ENCODE measurements around the gene GRID1.

Gene GRID1

GRCh38 chr10:85908462-85908861 lies 458.1 kb downstream of the GRID1 start:
- no peak for DNase-seq
- ATAC-seq, result no peak
- peaks cover 11% of the 10 kb centered on the region for H3K27me3 Mint-ChIP-seq
- H3K4me3 Mint-ChIP-seq, result no peak overlapping the region
- H3K27ac Mint-ChIP-seq, result no peak overlapping the region
- no peaks in the 10 kb centered on the region for H3K9me3 Mint-ChIP-seq
- no peaks in the 10 kb centered on the region for H3K4me1 Mint-ChIP-seq

GRCh38 chr10:85902051-85902450 lies 464.5 kb downstream of the GRID1 start:
- no peak for ATAC-seq
- Mint-ChIP-seq H3K27ac (no peak overlapping the region), H3K9me3 (peaks cover 0 to 4% of the 10 kb centered on the region in 2 donors), H3K4me1 (no peaks in the 10 kb centered on the region), H3K27me3 (no peaks in the 10 kb centered on the region), H3K4me3 (no peak overlapping the region)
- no peak for DNase-seq

- DNase-seq (no peak), ATAC-seq (no peak)
- peaks cover 0 to 4% of the 10 kb centered on the region in 2 donors for H3K9me3 Mint-ChIP-seq
- no peaks in the 10 kb centered on the region for H3K4me1 Mint-ChIP-seq
- no peak overlapping the region for H3K27ac Mint-ChIP-seq
- no peaks in the 10 kb centered on the region for H3K27me3 Mint-ChIP-seq
- no peak overlapping the region for H3K4me3 Mint-ChIP-seq
Measured at GRCh38 chr10:85901599-85901998, 465.0 kb downstream of the GRID1 start.

- Mint-ChIP-seq H3K27me3 (peaks cover 3% of the 10 kb centered on the region), H3K27ac (no peak overlapping the region), H3K4me3 (no peak overlapping the region), H3K4me1 (no peaks in the 10 kb centered on the region), H3K9me3 (peaks cover 0 to 4% of the 10 kb centered on the region in 2 donors)
- DNase-seq (no peak), ATAC-seq (no peak)
Measured at GRCh38 chr10:85900487-85900886, 466.1 kb downstream of the GRID1 start.

- Mint-ChIP-seq H3K27me3 (peaks cover 7% of the 10 kb centered on the region), H3K9me3 (peaks cover 0 to 4% of the 10 kb centered on the region in 2 donors), H3K4me1 (no peaks in the 10 kb centered on the region), H3K4me3 (no peak overlapping the region), H3K27ac (no peak overlapping the region)
- DNase-seq, result no peak
- ATAC-seq, result no peak
Measured at GRCh38 chr10:85900061-85900460, 466.5 kb downstream of the GRID1 start.

GRCh38 chr10:85891472-85891871 lies 475.1 kb downstream of the GRID1 start:
- peaks cover 34% of the 10 kb centered on the region for H3K27me3 Mint-ChIP-seq
- H3K9me3 Mint-ChIP-seq, result no peaks in the 10 kb centered on the region
- DNase-seq (no peak), ATAC-seq (no peak)
- no peak overlapping the region for H3K4me3 Mint-ChIP-seq
- no peaks in the 10 kb centered on the region for H3K4me1 Mint-ChIP-seq
- no peak overlapping the region for H3K27ac Mint-ChIP-seq

GRCh38 chr10:85888559-85888958 lies 478.0 kb downstream of the GRID1 start:
- Mint-ChIP-seq H3K4me3 (no peak overlapping the region), H3K27ac (no peak overlapping the region), H3K9me3 (no peaks in the 10 kb centered on the region), H3K27me3 (peaks cover 26% of the 10 kb centered on the region), H3K4me1 (no peaks in the 10 kb centered on the region)
- no peak for ATAC-seq
- no peak for DNase-seq

- no peak overlapping the region for H3K27ac Mint-ChIP-seq
- peaks cover 26% of the 10 kb centered on the region for H3K27me3 Mint-ChIP-seq
- H3K4me1 Mint-ChIP-seq, result no peaks in the 10 kb centered on the region
- H3K9me3 Mint-ChIP-seq, result peaks cover 0 to 3% of the 10 kb centered on the region in 2 donors
- ATAC-seq (no peak), DNase-seq (no peak)
- H3K4me3 Mint-ChIP-seq, result no peak overlapping the region
Measured at GRCh38 chr10:85888004-85888403, 478.6 kb downstream of the GRID1 start.

- Mint-ChIP-seq H3K27me3 (no peaks in the 10 kb centered on the region), H3K4me3 (no peak overlapping the region), H3K9me3 (peaks cover 0 to 1% of the 10 kb centered on the region in 2 donors), H3K4me1 (no peaks in the 10 kb centered on the region), H3K27ac (no peak overlapping the region)
- DNase-seq (no peak), ATAC-seq (no peak)
Measured at GRCh38 chr10:85874208-85874607, 492.4 kb downstream of the GRID1 start.

GRCh38 chr10:85873063-85873462 lies 493.5 kb downstream of the GRID1 start:
- ATAC-seq, result no peak
- no peaks in the 10 kb centered on the region for H3K4me1 Mint-ChIP-seq
- H3K27ac Mint-ChIP-seq, result no peak overlapping the region
- H3K4me3 Mint-ChIP-seq, result no peak overlapping the region
- H3K9me3 Mint-ChIP-seq, result no peaks in the 10 kb centered on the region
- no peak for DNase-seq
- H3K27me3 Mint-ChIP-seq, result no peaks in the 10 kb centered on the region

- no peak overlapping the region for H3K4me3 Mint-ChIP-seq
- no peak for ATAC-seq
- no peaks in the 10 kb centered on the region for H3K4me1 Mint-ChIP-seq
- H3K27me3 Mint-ChIP-seq, result no peaks in the 10 kb centered on the region
- H3K27ac Mint-ChIP-seq, result no peak overlapping the region
- DNase-seq, result no peak
- H3K9me3 Mint-ChIP-seq, result no peaks in the 10 kb centered on the region
Measured at GRCh38 chr10:85868627-85869499, 497.7 kb downstream of the GRID1 start.

- DNase-seq (no peak), ATAC-seq (no peak)
- no peaks in the 10 kb centered on the region for H3K9me3 Mint-ChIP-seq
- H3K27ac Mint-ChIP-seq, result no peak overlapping the region
- peaks cover 9% of the 10 kb centered on the region for H3K27me3 Mint-ChIP-seq
- H3K4me1 Mint-ChIP-seq, result no peaks in the 10 kb centered on the region
- H3K4me3 Mint-ChIP-seq, result no peak overlapping the region
Measured at GRCh38 chr10:85864868-85865526, 501.6 kb downstream of the GRID1 start.

- Mint-ChIP-seq H3K4me1 (no peaks in the 10 kb centered on the region), H3K27ac (no peak overlapping the region), H3K27me3 (peaks cover 9% of the 10 kb centered on the region), H3K9me3 (no peaks in the 10 kb centered on the region), H3K4me3 (no peak overlapping the region)
- no peak for DNase-seq
- ATAC-seq, result no peak
Measured at GRCh38 chr10:85864173-85864549, 502.4 kb downstream of the GRID1 start.

GRCh38 chr10:85863301-85864172 lies 503.1 kb downstream of the GRID1 start:
- DNase-seq (no peak), ATAC-seq (no peak)
- Mint-ChIP-seq H3K27me3 (peaks cover 9% of the 10 kb centered on the region), H3K9me3 (no peaks in the 10 kb centered on the region), H3K4me1 (no peaks in the 10 kb centered on the region), H3K27ac (peak overlapping the region in 1 of 2 donors; percentile 61), H3K4me3 (no peak overlapping the region)

GRCh38 chr10:85862771-85863170 lies 503.8 kb downstream of the GRID1 start:
- ATAC-seq (no peak), DNase-seq (no peak)
- Mint-ChIP-seq H3K4me3 (no peak overlapping the region), H3K27me3 (peaks cover 9% of the 10 kb centered on the region), H3K4me1 (no peaks in the 10 kb centered on the region), H3K27ac (no peak overlapping the region), H3K9me3 (no peaks in the 10 kb centered on the region)
